NCI-H2196 (cell line): Measurements from ENCODE around the gene THNSL1.

ENCODE experiments used
- DNase-seq: peaks from one replicate; lab custom pipeline; 2025; ENCODE audit not compliant: unreplicated experiment; lab: John Stamatoyannopoulos, UW

The THNSL1 gene

GRCh38 chr10:25057886-25058285, 41.5 kb downstream of the THNSL1 start:
- no peak for DNase-seq

- DNase-seq: no peak
Measured at GRCh38 chr10:25059990-25060389, 43.6 kb downstream of the THNSL1 start.

GRCh38 chr10:25061125-25061524, 44.7 kb downstream of the THNSL1 start:
- no peak for DNase-seq

GRCh38 chr10:25061711-25062449, 45.5 kb downstream of the THNSL1 start:
- no peak for DNase-seq

GRCh38 chr10:25063157-25063556, 46.7 kb downstream of the THNSL1 start:
- DNase-seq: no peak

- DNase-seq: no peak
Measured at GRCh38 chr10:25063644-25064043, 47.2 kb downstream of the THNSL1 start.

- no peak for DNase-seq
Measured at GRCh38 chr10:25064401-25064800, 48.0 kb downstream of the THNSL1 start.

- DNase-seq: no peak
Measured at GRCh38 chr10:25065761-25066476, 49.5 kb downstream of the THNSL1 start.

- no peak for DNase-seq
Measured at GRCh38 chr10:25068152-25069058, 52.0 kb downstream of the THNSL1 start.

GRCh38 chr10:25071227-25071626, 54.8 kb downstream of the THNSL1 start:
- DNase-seq: no peak

GRCh38 chr10:25072786-25073185, 56.4 kb downstream of the THNSL1 start:
- DNase-seq: no peak

GRCh38 chr10:25075825-25076224, 59.4 kb downstream of the THNSL1 start:
- DNase-seq: no peak
